ENCODE measurements around the gene RAD50.
"Not testable (repeated sequence)": the region's sequence is repeated elsewhere in the genome, so short reads cannot be mapped to it uniquely, and the experiment has no call there.

Gene RAD50

DNA sequence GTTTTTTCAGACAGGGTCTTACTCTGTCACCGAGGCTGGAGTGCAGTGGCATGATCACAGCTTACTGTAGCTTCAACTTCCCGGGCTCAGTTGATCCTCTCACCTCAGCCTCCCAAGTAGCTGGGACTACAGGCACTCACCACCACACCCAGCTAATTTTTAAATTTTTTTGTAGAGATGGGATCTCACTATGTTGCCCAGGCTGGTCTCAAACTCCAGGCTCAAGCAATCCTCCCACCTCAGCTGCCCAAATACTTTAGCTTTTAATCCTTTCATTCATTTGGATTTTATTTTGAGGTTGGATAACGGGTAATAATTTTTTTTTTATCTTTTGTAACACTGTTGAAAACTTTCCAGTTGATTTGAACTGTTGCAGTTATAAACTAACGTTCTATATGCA, 76.8 kb downstream of the RAD50 start:
- not testable (repeated sequence) for DNase-seq (ENCODE audit: low read depth)

GRCh38 chr5:132635873-132636272, 79.1 kb downstream of the RAD50 start:
- DNase-seq (ENCODE audit: low read depth) = no peak

- no peak for DNase-seq (ENCODE audit: low read depth)
Measured at GRCh38 chr5:132637241-132637640, 80.5 kb downstream of the RAD50 start.

GRCh38 chr5:132639706-132640130, 82.9 kb downstream of the RAD50 start:
- no peak for DNase-seq (ENCODE audit: low read depth)

DNA sequence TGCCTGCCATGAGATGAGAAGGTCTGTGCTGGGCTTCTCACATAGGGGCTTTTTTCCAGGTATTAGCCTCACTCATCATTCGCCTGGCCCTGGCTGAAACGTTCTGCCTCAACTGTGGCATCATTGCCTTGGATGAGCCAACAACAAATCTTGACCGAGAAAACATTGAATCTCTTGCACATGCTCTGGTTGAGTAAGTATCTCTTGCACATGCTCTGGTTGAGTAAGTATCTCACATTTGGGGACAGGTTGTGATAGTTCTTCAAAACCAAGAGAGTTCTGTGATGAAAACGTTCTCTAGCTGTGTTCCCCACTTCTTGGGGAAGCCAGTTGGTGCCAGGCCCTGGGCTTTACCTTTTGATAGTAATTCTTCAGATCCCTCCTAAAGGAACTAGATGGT, 83.8 kb downstream of the RAD50 start:
- no peak for DNase-seq (ENCODE audit: low read depth)

DNA sequence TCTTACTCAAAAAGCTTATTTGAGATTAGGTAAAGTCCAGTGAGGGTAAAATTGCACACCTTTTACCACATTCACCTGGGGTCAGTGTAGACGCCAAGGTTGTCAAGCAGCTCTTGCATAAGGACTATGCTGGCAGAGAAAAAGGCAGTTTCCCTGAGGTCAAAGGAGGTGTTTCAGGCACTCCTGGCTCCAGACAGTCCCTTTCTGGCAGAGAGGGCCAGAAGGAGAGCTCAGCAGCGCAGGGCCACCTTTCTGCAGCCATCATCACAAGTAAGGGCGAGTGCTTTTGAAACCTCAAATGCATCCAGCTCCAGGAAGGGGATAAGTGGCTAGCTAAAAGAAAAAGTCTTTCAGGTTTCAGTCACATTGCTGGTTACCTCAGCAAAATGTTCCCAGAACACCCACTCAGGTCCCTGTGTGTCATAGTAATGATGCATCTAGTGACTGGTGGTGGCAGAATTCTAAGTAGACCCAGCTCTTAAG, 84.5 kb downstream of the RAD50 start:
- DNase-seq (ENCODE audit: low read depth) = no peak

DNA sequence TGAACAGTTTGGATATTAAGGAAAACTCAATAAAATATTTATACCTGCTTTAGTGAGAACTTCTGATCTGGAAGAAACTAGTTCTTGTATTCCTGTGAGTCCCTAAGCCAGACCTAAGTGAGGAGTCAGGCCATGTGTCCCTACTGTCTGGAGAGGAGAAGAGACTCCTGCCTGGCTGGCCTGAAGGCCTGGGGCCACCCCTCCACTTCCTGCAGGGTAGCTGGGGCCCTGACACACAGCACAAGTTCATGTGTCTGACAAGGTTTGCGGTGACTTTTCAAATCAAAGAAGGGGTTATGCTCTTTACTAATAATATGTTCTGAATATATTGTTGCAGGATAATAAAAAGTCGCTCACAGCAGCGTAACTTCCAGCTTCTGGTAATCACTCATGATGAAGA, 85.1 kb downstream of the RAD50 start:
- DNase-seq (ENCODE audit: low read depth) = no peak

- no peak for DNase-seq (ENCODE audit: low read depth)
Measured at GRCh38 chr5:132644177-132644576, 87.4 kb downstream of the RAD50 start.

DNA sequence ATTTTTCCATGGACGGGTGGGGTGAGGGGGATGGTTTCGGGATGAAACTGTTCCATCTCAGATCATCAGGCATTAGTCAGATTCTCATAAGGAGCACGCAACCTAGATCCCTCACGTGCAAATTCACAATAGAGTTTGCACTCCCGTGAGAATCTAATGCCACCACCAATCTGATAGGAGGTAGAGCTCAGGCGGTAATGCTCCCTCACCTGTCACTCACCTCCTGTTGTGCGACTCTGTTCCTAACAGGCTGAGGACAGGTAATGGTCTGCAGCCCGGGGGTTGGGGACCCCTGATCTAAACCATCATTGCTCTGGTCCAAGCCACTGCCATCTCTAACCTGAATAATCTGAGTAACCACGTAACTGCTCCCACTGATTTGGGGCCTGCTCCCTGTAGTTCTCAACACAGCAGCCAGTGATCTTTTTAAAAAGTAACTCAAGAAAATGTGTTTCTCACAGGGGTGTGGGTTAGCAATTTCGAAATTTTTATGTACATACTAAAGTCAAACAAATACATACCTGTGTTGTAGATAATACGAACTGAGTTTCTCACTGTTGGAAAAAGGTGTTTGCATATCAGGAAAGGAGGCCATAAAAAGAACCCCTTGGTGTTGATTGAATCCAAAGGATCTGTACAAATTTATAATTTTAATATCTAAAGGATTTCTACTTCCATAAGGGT, 89.9 kb downstream of the RAD50 start:
- DNase-seq (ENCODE audit: low read depth) = no peak

- no peak for DNase-seq (ENCODE audit: low read depth)
Measured at GRCh38 chr5:132647473-132647872, 90.7 kb downstream of the RAD50 start.

GRCh38 chr5:132648355-132648754, 91.6 kb downstream of the RAD50 start:
- no peak for DNase-seq (ENCODE audit: low read depth)

GRCh38 chr5:132651838-132652469, 95.2 kb downstream of the RAD50 start:
- DNase-seq (ENCODE audit: low read depth) = no peak

DNA sequence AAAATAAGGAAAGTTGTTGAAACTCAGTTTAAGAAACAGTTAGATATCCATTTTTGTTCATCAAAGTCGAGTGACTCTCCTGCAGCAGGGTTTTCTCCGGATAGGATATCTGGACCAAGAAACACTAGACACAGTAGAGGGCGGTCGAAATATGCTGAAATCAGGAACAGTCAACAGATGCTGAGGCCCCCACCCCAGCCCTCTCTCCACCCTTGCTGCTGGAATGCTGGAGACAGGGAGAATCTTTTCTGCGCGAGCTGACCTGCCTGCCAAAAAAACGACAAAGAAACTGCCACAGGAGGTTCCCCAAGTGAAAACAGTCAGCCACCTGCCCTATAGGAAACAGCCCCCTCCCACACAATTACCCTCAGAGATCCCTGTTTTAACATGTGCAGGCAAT, 96.9 kb downstream of the RAD50 start:
- no peak for DNase-seq (ENCODE audit: low read depth)

GRCh38 chr5:132655821-132656773, 99.3 kb downstream of the RAD50 start:
- no peak for DNase-seq (ENCODE audit: low read depth)

GRCh38 chr5:132656774-132657355, 100.1 kb downstream of the RAD50 start:
- no peak for DNase-seq (ENCODE audit: low read depth)

GRCh38 chr5:132657676-132658380, 101.1 kb downstream of the RAD50 start, which contains the start of gene IL13:
Gene IL13, plus strand, starts transcription at chr5:132658173. Its CDS starts 14 bp downstream, at chr5:132658187.
- DNase-seq (ENCODE audit: low read depth) = no peak

- no peak for DNase-seq (ENCODE audit: low read depth)
Measured at GRCh38 chr5:132658381-132659302, 101.9 kb downstream of the RAD50 start.

DNA sequence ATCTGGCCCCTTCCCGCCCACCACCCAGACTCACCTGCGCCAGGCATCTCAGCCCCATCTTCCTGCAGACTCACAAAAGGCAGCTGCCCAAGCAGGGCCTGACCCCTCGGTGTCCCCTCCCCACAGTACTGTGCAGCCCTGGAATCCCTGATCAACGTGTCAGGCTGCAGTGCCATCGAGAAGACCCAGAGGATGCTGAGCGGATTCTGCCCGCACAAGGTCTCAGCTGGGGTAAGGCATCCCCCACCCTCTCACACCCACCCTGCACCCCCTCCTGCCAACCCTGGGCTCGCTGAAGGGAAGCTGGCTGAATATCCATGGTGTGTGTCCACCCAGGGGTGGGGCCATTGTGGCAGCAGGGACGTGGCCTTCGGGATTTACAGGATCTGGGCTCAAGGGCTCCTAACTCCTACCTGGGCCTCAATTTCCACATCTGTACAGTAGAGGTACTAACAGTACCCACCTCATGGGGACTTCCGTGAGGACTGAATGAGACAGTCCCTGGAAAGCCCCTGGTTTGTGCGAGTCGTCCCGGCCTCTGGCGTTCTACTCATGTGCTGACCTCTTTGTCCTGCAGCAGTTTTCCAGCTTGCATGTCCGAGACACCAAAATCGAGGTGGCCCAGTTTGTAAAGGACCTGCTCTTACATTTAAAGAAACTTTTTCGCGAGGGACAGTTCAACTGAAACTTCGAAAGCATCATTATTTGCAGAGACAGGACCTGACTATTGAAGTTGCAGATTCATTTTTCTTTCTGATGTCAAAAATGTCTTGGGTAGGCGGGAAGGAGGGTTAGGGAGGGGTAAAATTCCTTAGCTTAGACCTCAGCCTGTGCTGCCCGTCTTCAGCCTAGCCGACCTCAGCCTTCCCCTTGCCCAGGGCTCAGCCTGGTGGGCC, 103.1 kb downstream of the RAD50 start:
- DNase-seq (ENCODE audit: low read depth) = no peak
